Measurements from ENCODE around the gene RNU1-2.
A peak's percentile ranks its signal among the peaks of the same experiment; 100 is the strongest.
"Not testable (repeated sequence)": the region's sequence is repeated elsewhere in the genome, so short reads cannot be mapped to it uniquely, and the experiment has no call there.

Gene RNU1-2

GRCh38 chr1:16907870-16908758, 12.3 kb downstream of the RNU1-2 start:
- TF ChIP-seq POLR2AphosphoS5 (IDR thresholded peaks at IDR 0.05; ENCODE audit: low read depth, low read length), result no peak
- DNase-seq (ENCODE audit: insufficient read length, low spot score) (no peak), FAIRE-seq (no peak)

GRCh38 chr1:16911851-16912721, 16.3 kb downstream of the RNU1-2 start:
- not testable (repeated sequence) for FAIRE-seq; DNase-seq (ENCODE audit: insufficient read length, low spot score)

- DNase-seq (ENCODE audit: insufficient read length, low spot score); FAIRE-seq: not testable (repeated sequence)
Observed at GRCh38 chr1:16912742-16913141, 17.0 kb downstream of the RNU1-2 start.

DNA sequence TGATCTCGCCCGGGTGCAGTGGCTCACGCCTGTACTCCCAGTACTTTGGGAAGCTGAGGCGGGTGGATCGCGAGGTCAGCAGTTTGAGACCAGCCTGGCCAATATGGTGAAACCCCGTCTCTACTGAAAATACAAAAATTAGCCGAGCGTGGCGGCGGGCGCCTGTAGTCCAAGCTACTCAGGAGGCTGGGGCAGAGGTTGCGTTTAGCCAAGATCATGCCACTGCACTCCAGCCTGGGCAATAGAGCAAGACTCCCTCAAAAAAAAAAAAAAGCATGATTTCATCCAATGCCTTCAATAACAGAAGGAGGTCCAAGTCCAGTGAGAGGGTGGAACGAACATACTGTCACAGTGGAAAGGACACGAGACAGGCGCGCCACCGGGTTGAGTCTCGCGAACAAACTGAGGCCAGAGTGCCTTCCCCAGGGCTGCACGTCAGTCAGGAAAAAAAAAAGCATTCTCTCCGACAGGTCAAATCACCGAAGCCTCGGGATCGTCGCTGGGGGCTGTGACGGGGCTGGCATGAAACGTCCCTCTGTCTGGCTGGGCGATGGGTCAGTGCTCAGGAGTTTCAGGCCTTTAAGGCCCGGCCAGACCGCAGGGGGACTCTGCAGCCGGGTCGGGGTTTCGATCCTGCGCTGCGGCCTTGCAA, 17.5 kb downstream of the RNU1-2 start:
- FAIRE-seq (no peak), DNase-seq (ENCODE audit: insufficient read length, low spot score) (no peak)
- TF ChIP-seq SPI1 (IDR thresholded peaks at IDR 0.05; ENCODE audit: low read depth, low read length) (no peak), POLR2AphosphoS5 (IDR thresholded peaks at IDR 0.05; ENCODE audit: low read depth, low read length) (no peak), POU2F2 (IDR thresholded peaks at IDR 0.05; ENCODE audit: low read depth, low read length) (no peak)

DNA sequence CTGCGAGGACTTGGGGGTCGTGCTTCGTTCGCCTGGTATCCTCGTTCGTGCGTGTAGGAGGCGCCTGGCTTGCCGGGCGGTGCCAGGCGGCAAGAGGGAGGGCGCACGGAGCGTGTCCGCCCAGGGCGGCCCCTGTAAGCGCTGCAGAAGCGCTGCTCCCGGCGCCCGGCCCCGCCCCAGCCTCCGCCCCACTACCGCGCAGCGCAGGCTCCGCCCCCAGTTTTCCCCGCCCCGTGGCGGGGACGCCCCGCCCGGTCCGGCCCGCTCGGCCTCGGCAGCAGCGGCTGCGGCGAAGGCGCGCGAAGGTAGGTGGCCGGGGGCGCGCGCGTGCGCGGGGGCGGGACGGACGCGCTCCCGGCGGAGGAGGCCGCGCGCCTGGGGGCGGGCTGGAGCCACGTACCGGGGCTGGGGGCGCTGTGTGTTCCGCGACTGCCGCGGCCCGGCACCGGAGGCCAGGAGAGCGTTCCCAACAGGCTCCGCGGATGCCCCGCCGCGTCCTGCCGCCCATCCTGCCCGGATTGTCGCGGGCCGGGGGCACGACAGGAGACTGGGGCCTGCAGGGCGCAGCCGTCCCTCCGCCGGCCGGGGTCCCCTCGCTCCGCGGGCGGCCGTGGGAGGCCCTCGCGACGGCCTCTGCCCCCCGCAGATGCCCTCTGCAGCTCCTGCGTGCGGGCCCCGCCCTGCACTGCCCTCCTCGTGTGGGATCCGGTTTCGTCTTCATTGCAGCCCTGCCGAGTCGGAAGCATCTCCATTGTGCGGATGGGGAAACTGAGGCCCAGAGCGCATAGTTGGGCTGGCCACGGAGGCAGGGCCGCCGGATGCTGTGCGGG, 18.3 kb downstream of the RNU1-2 start:
- DNase-seq (ENCODE audit: insufficient read length, low spot score) (peak; percentile 87), FAIRE-seq (peak; percentile 85)
- TF ChIP-seq POU2F2 (IDR thresholded peaks at IDR 0.05; ENCODE audit: low read depth, low read length) (no peak), PAX5 (IDR thresholded peaks at IDR 0.05; ENCODE audit: insufficient read depth, low read length, severe bottlenecking) (no peak), POLR2A (IDR thresholded peaks at IDR 0.05; ENCODE audit: low read depth, low read length) (no peak), POLR2AphosphoS5 (IDR thresholded peaks at IDR 0.05; ENCODE audit: low read depth, low read length) (no peak), SPI1 (IDR thresholded peaks at IDR 0.05; ENCODE audit: low read depth, low read length) (no peak), TAF1 (IDR thresholded peaks at IDR 0.05; ENCODE audit: low read depth, low read length) (no peak)

GRCh38 chr1:16914928-16915626, 19.3 kb downstream of the RNU1-2 start:
- not testable (repeated sequence) for DNase-seq (ENCODE audit: insufficient read length, low spot score); FAIRE-seq

DNA sequence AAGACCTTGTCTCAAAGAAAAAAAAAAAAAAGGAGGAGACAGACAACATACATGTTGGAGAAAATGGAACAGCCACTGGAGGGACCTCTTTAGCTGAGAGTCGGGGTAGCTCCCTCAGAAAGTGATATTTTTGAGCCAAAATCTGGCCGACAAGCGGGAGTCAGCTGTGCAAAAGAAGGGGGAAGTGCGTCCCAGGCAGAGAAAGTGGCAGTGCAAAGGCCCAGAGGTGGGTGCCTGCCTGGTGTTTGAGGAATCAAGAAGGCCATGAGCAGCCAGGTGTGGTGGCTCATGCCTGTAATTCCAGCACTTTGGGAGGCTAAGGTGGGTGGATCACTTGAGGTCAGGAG, 19.8 kb downstream of the RNU1-2 start:
- FAIRE-seq, result no peak
- no peak for TF ChIP-seq POLR2AphosphoS5 (IDR thresholded peaks at IDR 0.05; ENCODE audit: low read depth, low read length)
- TF ChIP-seq POLR2A (IDR thresholded peaks at IDR 0.05; ENCODE audit: low read depth, low read length), result no peak
- TF ChIP-seq PAX5 (IDR thresholded peaks at IDR 0.05; ENCODE audit: insufficient read depth, low read length, severe bottlenecking), result no peak
- TF ChIP-seq TAF1 (IDR thresholded peaks at IDR 0.05; ENCODE audit: low read depth, low read length), result no peak
- TF ChIP-seq POU2F2 (IDR thresholded peaks at IDR 0.05; ENCODE audit: low read depth, low read length), result no peak
- 0 out of 2 replicates have a peak, but pooled peaks have one; percentile 16 for TF ChIP-seq SPI1 (IDR thresholded peaks at IDR 0.05; ENCODE audit: low read depth, low read length)
- DNase-seq (ENCODE audit: insufficient read length, low spot score), result no peak

DNA sequence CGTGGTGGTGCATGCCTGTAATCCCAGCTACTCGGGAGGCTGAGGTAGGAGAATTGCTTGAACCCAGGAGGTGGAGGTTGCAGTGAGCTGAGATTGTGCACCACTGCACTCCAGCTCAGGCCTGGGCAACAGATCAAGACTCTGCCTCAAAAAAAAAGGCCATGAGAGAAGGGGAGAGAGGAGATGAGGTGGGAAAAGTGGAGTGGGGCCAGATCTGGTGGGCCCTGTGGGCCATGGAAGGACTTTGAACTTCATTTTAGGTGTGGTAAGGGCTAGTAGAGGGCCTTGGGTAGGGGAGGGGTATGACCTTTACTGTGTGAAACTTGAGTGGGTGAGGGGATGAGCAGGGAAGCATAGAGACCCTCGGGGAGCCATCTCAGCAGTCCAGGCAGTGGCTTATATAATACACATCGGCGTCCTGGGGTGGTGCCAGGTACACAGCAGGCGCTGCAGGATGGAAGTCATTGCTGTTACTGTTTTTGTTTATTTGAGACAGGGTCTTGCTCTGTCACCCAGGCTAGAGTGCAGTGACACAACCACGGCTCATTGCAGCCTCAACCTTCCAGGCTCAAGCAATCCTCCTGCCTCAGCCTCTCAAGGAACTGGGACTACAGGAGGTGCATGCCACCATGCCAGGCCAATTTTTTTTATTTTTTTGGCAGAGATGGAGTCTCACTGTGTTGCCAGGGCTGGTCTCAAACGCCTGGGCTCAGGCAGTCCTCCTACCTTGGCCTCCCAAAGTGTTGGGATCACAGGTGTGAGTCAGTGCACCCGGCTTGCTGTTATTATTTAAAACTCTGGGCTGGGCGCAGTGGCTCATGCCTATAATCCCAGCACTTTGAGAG, 20.5 kb downstream of the RNU1-2 start:
- not testable (repeated sequence) for FAIRE-seq; DNase-seq (ENCODE audit: insufficient read length, low spot score)

- TF ChIP-seq POLR2AphosphoS5 (IDR thresholded peaks at IDR 0.05; ENCODE audit: low read depth, low read length) (no peak), PAX5 (IDR thresholded peaks at IDR 0.05; ENCODE audit: insufficient read depth, low read length, severe bottlenecking) (no peak), SPI1 (IDR thresholded peaks at IDR 0.05; ENCODE audit: low read depth, low read length) (no peak)
- FAIRE-seq, result no peak
- DNase-seq (ENCODE audit: insufficient read length, low spot score), result no peak
Observed at GRCh38 chr1:16918371-16918770, 22.6 kb downstream of the RNU1-2 start.

GRCh38 chr1:16918936-16919665, 23.3 kb downstream of the RNU1-2 start:
- FAIRE-seq; DNase-seq (ENCODE audit: insufficient read length, low spot score): not testable (repeated sequence)

Data from GM12891 (cell line).